Stimulated activated CD4-positive, alpha-beta T cell treated with anti-CD3 and anti-CD28 coated beads, Interleukin-1b, Interleukin-23, amount 100 ng/mL, for 48 hours (primary cell): Measurements from ENCODE around the gene NFATC2.

Experiments used
- DNase-seq: peaks from one replicate; pipeline ENCODE4 v3.0.0-alpha.2; 2020

NFATC2 gene

DNA sequence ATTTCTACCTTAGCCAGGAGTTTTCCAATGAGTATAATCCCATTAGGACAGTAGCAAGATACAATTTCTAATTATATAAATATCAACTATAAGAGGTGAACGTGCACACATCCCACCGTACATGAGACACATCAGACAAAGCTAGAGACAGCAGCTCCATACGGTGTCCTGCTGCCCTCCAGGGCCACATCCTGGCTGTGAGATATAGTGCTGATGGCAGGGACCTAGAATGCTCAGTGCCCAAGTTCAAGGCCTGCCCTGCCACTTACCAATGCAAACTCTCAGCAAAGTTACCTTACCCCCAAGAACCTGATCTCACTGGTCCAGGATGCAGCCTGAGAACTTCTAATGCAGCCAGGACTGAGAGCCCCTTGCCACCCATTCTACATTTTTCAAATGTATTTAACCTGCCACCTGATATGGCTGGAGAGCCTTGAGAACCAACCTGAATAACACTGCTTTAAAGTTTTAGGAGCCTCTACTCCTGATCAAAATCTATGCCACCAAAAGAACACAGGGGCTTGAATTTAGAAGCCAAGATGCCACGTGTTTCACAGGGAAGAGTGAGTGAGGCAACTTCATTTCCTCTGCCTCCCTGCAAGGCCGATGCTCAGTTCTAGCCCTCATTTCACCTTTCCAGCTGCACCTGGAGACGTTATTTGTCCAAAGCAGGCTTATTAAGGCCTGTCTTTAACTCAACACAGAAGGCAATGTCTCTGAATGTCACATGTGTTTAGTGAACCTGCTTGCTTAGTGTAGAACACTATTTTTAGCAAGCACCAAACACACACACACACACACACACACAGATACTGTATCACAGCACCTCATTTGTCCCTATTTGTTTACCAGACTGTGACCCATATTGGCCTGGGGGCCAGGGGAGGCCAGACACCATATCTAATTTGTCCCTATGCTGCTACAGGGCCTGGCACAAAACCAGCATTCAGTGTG, 6.1 kb downstream of the NFATC2 start:
- DNase-seq: no peak

DNA sequence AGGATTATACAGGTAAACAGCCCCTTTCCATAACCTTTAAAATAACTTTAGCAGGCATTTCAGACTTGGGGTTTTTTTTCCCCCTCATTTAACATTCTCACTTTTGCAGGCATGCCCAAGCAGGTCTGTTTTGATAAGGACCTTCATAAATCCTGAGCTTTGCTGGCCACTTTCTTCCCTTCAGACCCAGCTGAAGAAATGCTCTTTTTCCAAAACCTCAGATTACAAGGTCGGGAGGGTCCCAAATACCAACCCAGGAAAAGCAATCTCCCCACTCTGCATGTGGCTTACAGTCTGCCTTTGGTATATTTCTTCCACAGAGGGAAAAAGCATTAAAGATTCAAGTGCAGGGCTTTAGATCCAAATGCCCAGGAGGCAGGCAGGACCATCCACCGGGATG, 6.8 kb downstream of the NFATC2 start:
- DNase-seq: no peak

DNA sequence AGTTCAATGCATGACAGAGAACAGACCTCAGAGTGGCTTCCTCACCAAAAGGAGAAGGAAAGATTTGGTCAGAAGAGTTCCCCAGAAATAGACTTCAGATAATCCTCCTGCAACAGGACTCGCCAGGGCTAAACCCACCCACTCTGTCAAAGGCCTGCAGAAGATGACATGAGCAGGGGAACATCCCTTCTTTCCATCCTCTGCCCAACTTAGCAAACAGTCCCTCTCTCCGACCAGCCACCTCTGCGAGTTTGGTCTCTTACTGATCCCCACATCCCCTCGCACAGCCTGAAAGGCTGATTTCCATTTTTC, 7.5 kb downstream of the NFATC2 start:
- peak; percentile 56 for DNase-seq

DNA sequence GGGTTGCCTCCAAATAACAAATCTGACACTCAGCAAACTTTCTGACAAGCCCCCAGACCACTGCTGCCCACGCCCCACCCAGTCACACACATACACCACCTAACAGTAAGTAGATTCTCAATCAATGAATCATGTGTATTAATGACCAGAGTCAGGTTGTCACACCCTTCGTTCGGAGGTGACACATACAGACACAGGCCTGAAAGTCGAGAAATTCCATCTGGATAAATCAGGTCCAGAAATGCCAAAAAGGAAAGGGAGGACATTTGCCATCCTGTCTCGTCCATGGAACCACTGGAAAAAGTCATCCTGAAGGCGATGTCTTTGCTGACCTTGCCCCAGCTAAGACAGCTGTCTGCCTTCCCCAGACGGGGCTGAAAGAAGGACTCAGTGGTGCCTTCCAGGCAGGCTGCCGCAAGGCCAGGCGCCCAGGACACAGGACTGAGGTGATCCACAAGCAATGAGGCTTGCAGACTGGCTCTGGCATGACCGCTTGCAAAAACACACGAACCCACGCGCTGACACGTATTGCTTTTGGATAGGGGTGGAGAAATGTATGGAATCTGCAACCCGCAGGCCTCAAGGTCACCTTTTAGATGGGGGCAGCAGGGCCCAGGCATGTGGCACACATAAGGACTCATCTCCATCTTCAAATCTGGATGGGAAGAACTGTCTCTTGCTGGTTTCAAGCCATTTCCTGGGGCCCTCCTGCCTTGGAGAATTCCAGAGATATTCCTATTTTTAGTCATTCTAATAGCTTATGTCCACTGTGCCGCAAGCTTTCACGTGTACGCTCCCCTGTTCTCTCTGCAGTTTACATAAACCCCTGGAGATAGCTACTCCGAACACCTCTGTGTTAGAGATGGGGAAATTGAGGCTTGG, 9.0 kb downstream of the NFATC2 start:
- DNase-seq: no peak

DNA sequence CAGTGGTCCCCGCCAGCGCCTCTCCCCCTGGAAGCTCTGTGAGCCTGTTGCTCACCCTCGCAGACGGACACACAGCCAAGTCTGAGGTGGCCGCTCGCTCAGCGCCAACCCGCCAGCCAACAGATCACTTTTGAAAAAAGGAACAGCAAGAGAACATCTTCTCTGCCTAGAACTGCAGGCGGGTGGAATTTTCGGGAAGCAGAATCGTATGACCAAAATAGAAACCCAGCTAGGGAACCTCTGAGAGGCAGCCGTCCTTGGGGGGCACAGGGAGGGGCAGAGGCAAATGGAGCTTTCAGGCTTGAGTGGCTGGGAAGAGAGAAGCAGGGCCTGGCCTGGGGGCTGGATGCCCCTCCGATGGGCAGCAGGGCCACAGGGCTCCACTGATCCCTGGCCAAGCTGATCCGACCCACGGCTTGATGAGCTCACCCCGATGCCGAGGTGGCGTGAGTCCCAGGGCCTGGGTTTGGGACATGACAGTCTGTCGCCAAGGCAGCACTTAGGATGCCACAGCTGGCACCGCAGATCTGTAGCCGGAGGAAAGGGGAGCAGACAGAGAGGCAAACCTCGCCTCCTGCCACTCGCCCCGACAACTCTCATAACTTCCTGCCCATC, 9.8 kb downstream of the NFATC2 start:
- DNase-seq: no peak

DNA sequence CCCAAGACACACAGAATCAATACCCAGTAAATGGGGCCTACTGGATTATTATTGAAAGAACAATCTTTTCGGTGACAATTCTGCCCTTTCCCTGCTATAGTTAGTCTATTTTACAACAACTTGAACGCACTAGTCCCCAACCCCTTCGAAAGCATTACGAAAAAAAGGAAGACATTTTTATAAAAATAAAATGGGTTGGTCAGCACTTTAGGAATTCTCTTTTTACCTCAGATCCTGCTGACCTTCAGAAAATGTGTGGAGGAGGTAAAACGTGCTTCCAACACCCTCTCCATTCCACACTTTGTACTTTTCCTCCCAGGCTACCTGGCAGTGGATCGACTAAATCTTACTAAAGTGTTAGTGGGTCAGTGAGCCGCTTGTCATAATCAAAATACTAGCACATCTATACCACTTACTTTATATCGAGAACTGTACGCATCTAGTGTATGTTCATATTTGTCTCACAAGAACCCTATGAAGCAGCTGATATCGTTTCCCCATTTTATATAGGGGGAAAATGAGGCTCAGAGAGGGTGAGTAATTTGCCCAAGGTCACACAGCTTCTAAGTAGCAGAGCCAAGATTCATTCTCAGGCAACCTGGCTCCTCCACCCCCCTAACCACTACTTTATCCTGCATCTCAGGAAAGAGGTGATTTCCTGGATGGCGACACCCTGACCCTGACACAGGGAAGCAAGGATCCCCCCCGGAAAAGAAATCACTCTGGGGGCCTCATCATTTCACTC, 10.6 kb downstream of the NFATC2 start:
- no peak for DNase-seq

DNA sequence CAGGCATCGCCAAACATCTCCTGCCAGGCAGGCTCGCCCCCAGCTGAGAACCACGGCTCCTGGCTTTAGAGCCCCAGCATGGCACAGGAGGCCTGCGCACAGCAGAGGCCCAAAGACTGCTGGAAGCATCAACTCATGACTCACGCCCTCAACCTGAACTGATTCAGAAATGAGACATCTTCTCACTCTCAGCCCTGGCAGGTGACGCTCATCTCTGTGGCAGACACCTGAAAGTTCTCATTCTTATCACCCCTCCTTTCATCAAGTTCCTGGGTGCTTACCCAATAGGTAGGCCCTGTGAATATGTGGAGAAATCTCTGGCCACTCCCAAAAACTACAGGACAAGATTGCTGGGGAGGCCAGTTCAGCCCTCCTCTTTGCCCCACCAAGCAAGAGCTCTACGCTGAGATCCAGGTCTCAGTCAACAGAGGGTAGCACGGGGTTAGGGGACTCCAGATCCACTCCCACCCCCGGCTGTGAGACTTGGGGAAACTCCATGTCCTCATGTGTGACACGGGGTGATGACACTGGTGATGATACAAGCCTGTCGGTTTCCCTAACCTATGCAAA, 11.3 kb downstream of the NFATC2 start:
- DNase-seq: peak; percentile 89

DNA sequence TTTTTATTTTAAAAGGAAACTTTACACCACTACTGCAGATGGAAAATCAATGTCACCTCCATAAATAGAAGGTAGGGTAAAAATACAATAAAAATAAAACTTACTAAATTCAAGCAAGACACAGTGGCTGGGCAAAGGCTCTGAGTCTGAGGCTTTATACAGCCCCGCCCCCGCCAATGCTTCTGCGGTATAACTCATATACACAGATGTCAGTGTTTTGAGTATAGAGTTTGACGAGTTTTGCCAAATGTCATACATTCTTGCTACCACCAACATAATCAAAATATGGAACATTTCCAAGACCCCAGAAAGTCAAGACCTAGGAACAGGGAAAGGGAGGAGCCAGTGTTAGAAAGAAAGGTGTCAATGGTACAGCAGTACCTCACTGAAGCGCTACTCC, 12.8 kb downstream of the NFATC2 start:
- peak; percentile 86 for DNase-seq

DNA sequence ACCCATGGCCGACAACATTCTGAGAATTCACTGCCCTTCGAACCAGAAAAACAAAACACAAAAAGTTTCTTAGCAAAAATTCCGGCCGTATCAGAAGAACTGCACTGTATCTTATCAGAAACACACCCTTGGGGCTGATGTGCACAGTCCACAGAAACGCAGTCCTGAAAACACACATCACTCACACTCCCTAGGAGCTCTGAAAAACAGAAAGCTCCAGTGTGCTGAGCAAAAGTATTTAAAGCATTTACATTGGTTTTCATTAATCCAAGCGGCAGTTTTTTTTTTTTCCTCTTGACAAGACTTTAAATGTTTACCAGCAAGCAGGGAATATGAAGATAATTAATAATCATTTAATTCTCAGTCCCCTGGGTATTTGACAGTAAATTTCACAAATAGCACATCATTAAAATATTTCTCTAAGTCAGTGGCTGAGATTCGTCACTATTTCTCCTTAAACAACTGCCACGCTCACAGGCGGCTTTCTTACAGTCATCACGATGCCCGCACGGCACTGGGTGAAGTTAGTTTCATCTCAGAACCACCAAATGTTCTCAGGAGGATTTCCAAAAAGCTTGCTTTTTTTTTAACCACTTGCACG, 13.3 kb downstream of the NFATC2 start:
- peak; percentile 82 for DNase-seq

DNA sequence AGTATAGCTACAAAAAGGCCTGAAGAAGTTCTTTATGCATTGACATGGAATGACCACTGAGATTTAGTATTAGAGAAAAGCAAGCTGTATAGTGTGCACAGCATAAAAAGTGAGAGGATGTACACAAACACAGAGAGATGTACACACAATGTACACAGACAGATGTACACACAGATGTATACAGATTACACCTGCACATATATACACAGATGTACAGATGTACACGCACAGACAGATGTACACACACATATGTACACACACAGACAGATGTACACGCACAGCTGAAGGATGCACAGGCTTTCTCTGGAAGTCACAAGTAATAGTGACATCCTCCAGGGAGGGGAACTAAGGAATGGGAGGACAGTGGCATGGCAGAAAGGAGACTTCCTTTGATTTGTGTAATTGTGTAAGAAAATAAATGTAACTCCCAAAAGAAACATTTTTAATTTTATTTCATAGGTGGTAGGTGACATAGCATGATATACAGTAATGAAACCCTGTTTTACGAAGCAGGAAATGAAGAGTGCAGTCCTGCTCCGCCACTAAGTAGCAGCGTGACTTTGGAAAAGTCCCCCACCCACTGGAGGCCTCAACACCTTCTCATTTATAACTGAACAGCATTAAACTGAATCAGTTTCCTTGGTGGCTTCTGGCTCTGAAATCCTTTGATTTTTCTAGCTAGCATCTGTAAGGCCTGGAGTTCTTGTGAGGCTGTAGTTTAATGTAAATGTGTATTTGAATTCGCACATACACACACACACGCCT, 14.1 kb downstream of the NFATC2 start:
- DNase-seq: peak; percentile 78

DNA sequence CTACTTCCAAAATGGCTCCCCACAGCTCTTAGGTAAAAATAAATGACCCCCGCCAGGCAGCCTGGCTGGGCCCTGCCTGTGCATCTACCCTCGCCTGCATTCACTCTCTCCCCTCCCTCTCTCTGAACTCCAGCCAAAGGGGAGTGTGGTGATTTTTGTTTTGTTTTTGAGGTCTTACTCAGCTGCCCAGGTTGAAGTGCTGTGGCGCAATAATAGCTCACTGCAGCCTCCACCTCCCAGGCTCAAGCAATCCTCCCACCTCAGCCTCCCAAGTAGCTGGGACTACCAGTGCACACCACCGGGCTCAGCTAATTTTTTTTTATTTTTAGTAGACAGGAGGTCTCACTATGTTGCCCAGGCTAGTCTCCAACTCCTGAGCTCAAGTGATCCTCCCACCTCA, 15.8 kb downstream of the NFATC2 start:
- DNase-seq: no peak

DNA sequence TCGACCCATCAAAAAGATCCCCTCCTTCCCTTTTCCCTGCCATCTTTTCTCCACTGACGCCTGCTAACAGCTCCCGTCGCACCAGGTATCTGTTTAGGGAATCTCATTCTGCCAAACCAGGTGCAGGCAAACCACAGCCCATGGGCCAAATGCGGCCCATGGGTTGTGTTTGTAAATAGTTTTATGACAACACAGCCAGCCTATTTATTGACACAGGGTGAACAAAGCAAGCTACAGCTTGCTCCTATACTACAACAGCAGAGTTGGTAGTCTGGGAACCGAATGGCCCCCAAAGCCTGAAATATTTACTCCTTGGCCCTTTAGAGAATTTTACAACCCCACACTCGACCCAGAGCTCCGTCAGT, 16.4 kb downstream of the NFATC2 start:
- DNase-seq: no peak

DNA sequence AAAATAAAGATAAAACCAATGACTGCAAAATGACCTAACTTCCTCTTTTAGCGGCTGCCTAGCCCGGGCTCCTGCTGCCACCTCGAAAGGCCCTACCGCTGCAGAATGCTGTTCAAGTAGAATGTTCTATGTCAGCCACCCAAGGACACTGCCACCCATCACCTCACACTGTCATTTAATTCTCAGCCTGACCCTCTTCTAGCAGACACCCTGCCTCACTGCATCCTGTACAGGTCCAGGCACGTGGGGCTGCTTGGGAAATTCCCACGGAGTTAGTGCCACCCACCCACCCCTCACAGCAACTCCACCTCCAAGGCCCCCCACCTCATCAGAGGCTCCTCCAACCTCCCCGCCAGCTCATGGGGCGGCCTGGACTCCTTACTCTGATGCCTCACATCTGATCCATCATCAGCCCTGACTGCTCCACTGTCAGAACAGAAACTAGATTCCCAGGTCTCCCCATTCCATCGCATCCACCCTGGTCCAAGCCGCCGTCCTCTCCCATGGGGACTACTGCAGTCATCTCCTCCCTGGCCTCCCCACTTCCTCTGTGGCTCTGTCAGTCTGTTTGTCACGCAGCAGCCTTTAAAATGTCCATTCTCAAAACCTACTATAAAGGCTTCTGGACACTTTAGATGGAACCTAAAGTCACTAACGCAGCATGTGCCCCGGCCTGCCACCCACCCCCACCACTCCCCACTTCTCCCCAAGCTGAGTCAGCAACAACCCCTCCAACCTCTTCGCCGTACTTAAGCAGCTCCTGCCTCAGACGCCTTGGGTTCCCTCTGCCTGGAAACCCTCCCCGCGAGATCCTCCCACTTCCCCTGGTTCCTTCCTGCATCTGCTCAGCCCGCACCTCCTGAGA, 17.0 kb downstream of the NFATC2 start:
- peak; percentile 55 for DNase-seq

DNA sequence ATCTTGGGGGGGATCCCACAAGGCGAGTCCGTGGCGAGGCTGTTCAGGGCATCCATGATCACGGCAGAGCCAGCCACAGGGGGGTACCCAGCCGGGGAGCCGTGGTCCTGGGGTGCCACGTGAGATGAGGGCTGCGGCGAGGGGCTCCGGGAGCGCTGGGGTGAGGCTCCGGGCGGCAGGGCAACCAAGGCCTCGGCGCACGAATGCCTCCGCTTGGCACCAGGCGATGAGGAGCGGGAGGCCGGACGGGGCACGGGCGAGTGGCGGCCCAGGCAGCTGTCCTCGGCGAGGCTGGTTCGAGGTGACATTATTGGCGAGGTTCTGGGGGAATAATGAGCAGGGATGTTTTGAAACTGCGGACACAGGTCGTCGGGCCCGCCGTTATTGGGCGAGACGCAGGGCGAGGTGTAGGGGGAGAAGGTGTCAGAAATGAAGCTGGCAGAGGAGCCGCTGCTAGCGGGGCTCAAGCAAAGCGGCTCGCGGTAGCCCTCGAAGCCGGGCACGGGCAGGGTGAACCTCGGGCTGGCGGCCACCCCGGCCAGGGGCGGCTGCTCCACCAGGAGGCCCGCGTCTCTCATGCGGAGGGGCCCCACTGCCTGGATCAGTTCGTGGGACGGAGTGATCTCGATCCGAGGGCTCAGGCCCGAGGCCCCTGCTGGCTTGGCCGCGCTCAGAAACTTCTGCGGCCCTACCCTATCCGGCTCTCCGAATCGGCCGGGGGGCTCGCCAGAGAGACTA, 19.1 kb downstream of the NFATC2 start:
- DNase-seq: no peak

DNA sequence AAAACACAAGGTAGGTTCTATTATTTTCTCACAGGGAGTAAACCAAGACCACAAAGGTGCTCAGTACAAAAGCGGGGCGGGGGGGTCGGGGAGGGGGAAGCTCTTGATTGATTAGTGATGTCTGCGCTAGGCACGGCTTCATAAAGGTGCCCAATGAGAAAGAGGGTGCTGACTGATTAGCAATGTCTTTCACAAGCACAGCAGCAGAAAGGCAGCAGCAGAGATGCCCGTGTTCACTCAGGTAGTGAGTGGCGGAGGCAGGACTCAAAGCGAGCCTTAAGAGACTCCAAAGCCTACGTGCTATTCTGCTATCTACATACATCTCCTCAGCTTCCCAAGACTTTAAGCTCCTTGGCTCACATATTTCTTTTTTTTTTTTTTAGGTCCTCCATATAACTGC, 20.3 kb downstream of the NFATC2 start:
- DNase-seq: no peak

DNA sequence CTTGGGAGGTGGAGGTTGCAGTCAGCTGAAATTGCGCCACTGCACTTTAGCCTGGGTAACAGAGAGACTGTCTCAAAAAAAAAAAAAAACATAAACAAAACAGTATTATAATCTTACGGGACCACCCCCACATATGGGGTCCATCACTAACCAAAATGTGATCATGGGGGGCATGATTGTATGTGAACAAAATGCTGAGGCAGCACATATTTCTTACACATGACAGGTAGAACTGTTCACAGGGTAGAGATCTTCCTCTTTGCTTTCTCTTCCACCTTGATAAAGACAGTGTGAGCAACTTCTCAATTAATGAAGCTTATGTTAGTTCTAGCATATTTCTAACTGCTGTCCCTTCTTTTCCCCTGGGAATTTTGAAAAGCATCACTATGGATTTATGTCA, 24.7 kb downstream of the NFATC2 start:
- DNase-seq: no peak

DNA sequence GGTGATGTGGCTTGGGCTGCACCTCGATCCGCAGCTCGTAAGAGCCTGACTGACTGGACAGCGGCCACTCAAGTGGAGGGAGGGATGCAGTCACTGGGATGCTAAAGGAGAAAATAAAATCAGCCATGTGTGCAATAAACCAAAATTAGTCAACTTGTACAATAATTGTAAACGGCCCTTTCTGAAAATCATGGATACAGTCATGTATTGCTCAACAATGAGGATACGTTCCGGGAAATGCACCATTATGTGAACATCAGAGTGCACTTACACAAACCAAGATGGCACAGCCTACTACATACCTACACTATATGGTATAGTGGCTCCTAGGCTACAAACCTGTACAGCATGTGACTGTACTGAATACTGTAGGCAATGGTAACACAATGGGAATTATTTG, 25.7 kb downstream of the NFATC2 start:
- no peak for DNase-seq

DNA sequence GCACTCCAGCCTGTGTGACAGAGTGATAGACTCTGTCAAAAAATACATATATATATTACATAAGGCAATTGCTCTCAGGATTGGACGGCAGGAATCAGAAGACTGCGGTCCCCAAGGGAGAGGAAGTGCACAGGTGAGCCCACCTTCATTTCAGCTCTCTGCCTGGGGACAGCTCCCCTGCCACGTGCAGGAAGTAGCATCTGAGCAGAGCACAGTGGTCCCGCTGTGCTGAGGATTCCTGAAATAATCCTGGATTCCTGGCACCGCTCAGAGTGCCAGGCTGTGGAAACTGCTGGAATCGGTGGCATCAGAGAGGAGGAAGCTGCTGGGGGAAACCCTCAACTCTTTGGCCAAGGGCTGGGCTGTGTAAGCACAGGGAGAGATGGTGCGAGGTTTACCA, 27.7 kb downstream of the NFATC2 start:
- no peak for DNase-seq

DNA sequence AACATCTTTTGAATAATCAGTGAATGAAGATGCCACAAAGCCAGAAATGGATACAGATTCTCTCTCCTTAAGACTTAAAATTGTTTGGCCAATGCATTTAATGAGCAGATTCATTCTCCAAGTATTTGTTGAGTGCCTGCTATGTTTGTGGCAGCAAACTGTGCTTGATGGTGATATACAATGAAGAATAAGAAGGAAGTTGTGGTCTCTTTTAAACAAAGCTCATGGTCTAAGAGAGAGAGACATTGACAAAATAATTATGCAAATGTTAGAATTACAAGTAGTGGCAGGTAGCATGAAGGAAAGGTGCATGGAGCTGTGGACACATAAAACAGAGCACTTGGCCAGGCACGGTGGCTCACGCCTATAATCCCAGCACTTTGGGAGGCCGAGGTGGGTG, 28.3 kb downstream of the NFATC2 start:
- no peak for DNase-seq

DNA sequence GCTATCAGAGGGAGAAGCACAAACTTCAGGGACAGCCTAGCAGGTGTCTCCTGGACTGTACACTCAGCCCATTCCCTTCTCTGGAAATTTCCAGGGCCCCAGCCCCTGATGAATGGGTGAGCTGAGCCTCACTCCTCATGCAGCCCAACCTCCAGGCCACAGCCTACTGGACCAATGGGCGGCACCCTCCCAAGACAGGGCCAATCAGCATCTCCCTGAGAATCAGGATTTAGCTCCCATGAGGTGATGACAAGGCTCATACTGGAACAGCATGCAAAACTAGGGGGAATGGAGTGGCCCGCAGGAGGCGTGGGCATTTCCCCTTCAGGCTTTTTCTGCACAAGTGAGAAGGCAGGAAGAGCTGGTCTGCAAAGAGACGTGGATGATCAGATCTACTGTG, 29.0 kb downstream of the NFATC2 start:
- no peak for DNase-seq
